GM12873 (cell line): ENCODE results near the gene MAST2.

Experiments
- CTCF ChIP-seq: IDR thresholded peaks from 2 replicates; pipeline ENCODE4 v1.5.1; 2012; ENCODE audit warnings: low read depth, mild to moderate bottlenecking, moderate library complexity, low read length, control low read depth; ENCODE audit not compliant: insufficient read depth; ENCODE audit errors: missing control alignments

The MAST2 gene

GRCh38 chr1:46002551-46003150 lies 199.2 kb downstream of the MAST2 start:
- no peak for TF ChIP-seq CTCF

GRCh38 chr1:46003315-46003714 lies 199.9 kb downstream of the MAST2 start:
- TF ChIP-seq CTCF: no peak

- TF ChIP-seq CTCF: no peak
Measured at GRCh38 chr1:46004492-46004891, 201.1 kb downstream of the MAST2 start.

GRCh38 chr1:46005594-46005993 lies 202.2 kb downstream of the MAST2 start:
- TF ChIP-seq CTCF: no peak

GRCh38 chr1:46008585-46008984 lies 205.2 kb downstream of the MAST2 start:
- no peak for TF ChIP-seq CTCF

- TF ChIP-seq CTCF: no peak
Measured at GRCh38 chr1:46010611-46011010, 207.2 kb downstream of the MAST2 start.

- TF ChIP-seq CTCF: no peak
Measured at GRCh38 chr1:46011121-46011695, 207.8 kb downstream of the MAST2 start.

GRCh38 chr1:46012236-46012635 lies 208.8 kb downstream of the MAST2 start:
- no peak for TF ChIP-seq CTCF
